CD4-positive, alpha-beta T cell treated with Interleukin-6 at 100 ng/mL for 8 hours (primary cell): ENCODE data around the gene MDH2.
"Not testable (repeated sequence)": the region's sequence is repeated elsewhere in the genome, so short reads cannot be mapped to it uniquely, and the experiment has no call there.

Experiments
- DNase-seq: peaks from one replicate; pipeline ENCODE4 v3.0.0-alpha.2; 2020; ENCODE audit warnings: mixed read lengths, low spot score

Gene MDH2

GRCh38 chr7:76114742-76115141 lies 66.8 kb downstream of the MDH2 start:
- not testable (repeated sequence) for DNase-seq
